ENCODE results near the gene ZNF169.

GRCh38 chr9:94269264-94269663, 10.2 kb downstream of the ZNF169 start:
- TF ChIP-seq, protein P1, sequence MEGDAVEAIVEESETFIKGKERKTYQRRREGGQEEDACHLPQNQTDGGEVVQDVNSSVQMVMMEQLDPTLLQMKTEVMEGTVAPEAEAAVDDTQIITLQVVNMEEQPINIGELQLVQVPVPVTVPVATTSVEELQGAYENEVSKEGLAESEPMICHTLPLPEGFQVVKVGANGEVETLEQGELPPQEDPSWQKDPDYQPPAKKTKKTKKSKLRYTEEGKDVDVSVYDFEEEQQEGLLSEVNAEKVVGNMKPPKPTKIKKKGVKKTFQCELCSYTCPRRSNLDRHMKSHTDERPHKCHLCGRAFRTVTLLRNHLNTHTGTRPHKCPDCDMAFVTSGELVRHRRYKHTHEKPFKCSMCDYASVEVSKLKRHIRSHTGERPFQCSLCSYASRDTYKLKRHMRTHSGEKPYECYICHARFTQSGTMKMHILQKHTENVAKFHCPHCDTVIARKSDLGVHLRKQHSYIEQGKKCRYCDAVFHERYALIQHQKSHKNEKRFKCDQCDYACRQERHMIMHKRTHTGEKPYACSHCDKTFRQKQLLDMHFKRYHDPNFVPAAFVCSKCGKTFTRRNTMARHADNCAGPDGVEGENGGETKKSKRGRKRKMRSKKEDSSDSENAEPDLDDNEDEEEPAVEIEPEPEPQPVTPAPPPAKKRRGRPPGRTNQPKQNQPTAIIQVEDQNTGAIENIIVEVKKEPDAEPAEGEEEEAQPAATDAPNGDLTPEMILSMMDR (IDR thresholded peaks at IDR 0.05) = no peak
- no peak for TF ChIP-seq POLR2A (IDR thresholded peaks at IDR 0.05)
